Heart right ventricle (tissue), 16 donors: ENCODE measurements around the gene SLC2A4RG. TPM values are rescaled to one million over a fixed set of nuclear protein-coding genes. Genes with fewer than 3 reads are reported as not detected.

Experiments used
- ATAC-seq, 8 donors: fragments of 200-7000 bp; cut with Tn5 transposase; one replicate each; pipeline ENCODE4 v1.9.1; 2020; ENCODE audit warnings: mild to moderate bottlenecking in 8 of 8, moderate library complexity in 8 of 8, moderate number of reproducible peaks in 1 of 8
- DNase-seq, 2 donors: peaks; one replicate each; pipeline ENCODE4 v3.0.0-alpha.2; 2020
- H3K27ac ChIP-seq, 10 donors: fragments of 200-600 bp; sonication (generic) in 2 of 10; one replicate each; pipeline versions ENCODE4 v1.5.0 to v1.8.0; 2020 to 2022; ENCODE audit warnings: mild to moderate bottlenecking in 3 of 10
- H3K27me3 ChIP-seq, 7 donors: fragments of 200-600 bp; one replicate each; pipeline ENCODE4 v1.8.0; 2021 to 2022; ENCODE audit warnings: mild to moderate bottlenecking in 2 of 7
- H3K36me3 ChIP-seq, 9 donors: fragments of 200-600 bp; sonication (generic) in 1 of 9; one replicate each; pipeline versions ENCODE4 v1.5.0 to v1.8.0; 2020 to 2022; ENCODE audit warnings: mild to moderate bottlenecking in 2 of 9
- H3K4me1 ChIP-seq, 9 donors: fragments of 200-600 bp; sonication (generic) in 1 of 9; one replicate each; pipeline versions ENCODE4 v1.5.0 to v1.8.0; 2020 to 2022; ENCODE audit warnings: mild to moderate bottlenecking in 4 of 9
- H3K4me3 ChIP-seq, 10 donors: fragments of 200-600 bp; sonication (generic) in 2 of 10; one replicate each; pipeline versions ENCODE4 v1.5.0 to v1.8.0; 2020 to 2022; ENCODE audit warnings: mild to moderate bottlenecking in 7 of 10, moderate library complexity in 2 of 10
- H3K9me3 ChIP-seq, 11 donors: fragments of 200-600 bp in 10 of 11; sonication (generic) in 2 of 11; one replicate each; pipeline versions ENCODE4 v1.5.0 to v1.8.0; 2013 to 2022; ENCODE audit warnings: mild to moderate bottlenecking in 2 of 11, control low read depth in 1 of 11, moderate library complexity in 1 of 11
- CTCF ChIP-seq, 9 donors: fragments of 200-600 bp; sonication (generic) in 2 of 9; IDR thresholded peaks; one replicate each; pipeline versions ENCODE4 v1.5.0 to v1.8.0; 2021 to 2022; ENCODE audit warnings: antibody characterized with exemption in 9 of 9, mild to moderate bottlenecking in 5 of 9, moderate library complexity in 1 of 9
- WGBS, 2 donors: extraction: QIAGEN DNeasy Blood & Tissue Kit; methylation state at CpG; one replicate each; pipeline ENCODE4 v1.1.7; 2013; ENCODE audit warnings: inconsistent platforms in 1 of 2; 5-methylcytosine and 5-hydroxymethylcytosine counted together
- intact Hi-C, 10 donors: fragments of 100-400 bp; cut with DNase I; formaldehyde crosslinking; loops; one replicate each; pipeline versions ENCODE4 v1.11.1 to v1.14.2; 2022
- polyA plus RNA-seq, 2 donors: library from polyadenylated mRNA; stranded (reverse); fragments of 200-250 nt; gene quantifications; one replicate each; pipeline ENCODE4 v1.2.3, GENCODE V29; 2013
- total RNA-seq, 10 donors: library from RNA; stranded (reverse); fragmentation: NEBNext Ultra II Directional in 3 of 10; extraction: Animal tissue kit (Norgen Biotek cat#: 25700) in 3 of 10; gene quantifications; one replicate each; pipeline versions ENCODE4 v1.2.1 to v1.2.4, GENCODE V29; 2021 to 2023
- donor health status: Arrhythmogenic right ventricular cardiomyopathy.
- donor health status: ischemic (EF 13 %, LVEDD 7.1; RV severe dilation, severe dysfunction).
- donor health status: healthy with polysubstance abuse.
- donor health status: DM: no; HTN: yes; CAD: no.
- donor health status: DM: no; HTN: no; CAD: no.
- donor health status: ischemic (EF 25% LVEDD 6.9; RV normal size, moderate dysfunction).
- donor health status: ischemic (EF 25% LVEDD 5.7; RV mildly dilated, moderate dysfunction).
- donor health status: healthy.
- donor health status: DM: yes; HTN: yes; CAD: no.
- donor health status: Ischemic cardiomyopathy.
- donor health status: ischemic (EF 35%, LVEDD 5.7; RV mildly dilated, moderate dysfunction).
- donor health status: nonischemic (EF 11% LVEDD 7.7; RV severe dilation, severe dysfunction).
- donor health status: DM: yes; HTN: yes; CAD: no.
- donor health status: PGD.
- donor health status: ischemic (EF 29% LVEDD 5.4; RV normal size, mild dysfunction).
- donor health status: nonischemic (EF 23%, LVEDD 6.1; RV moderate dilation, normal function).

SLC2A4RG gene
- total and polyA plus RNA-seq, 12 donors: 36.3 to 114 (median 76.8) TPM

DNA sequence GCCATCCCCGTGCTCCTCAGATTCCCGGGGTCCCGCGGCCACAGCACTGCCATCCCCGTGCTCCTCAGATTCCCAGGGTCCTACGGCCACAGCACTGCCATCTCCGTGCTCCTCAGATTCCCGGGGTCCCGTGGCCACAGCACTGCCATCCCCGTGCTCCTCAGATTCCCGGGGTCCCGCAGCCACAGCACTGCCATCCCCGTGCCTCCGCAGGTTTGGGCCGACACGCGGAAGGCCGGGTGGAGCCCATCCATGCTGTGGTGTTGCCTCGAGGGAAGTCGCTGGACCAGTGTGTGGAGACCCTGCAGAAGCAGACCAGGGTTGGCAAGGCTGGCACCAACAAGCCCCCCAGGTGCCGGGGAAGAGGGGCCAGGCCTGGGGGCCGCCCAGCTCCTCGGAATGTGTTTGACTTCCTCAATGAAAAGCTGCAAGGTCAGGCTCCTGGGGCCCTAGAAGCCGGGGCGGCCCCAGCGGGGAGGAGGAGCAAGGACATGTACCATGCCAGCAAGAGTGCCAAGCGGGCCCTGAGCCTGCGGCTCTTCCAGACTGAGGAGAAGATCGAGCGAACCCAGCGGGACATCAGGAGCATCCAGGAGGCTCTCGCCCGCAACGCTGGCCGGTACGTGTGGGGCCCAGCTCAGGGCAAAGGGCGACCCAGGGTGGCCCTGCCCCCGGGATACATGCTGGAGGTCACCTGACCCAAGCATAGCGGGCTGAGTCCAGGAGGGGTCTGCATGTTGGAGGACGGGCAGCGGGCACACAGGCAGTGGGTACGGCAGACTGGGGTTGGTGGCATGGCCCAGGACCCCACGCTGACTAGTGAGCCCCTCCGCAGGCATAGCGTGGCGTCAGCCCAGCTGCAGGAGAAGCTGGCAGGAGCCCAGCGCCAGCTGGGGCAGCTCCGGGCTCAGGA, 4.4 kb upstream of the SLC2A4RG start:
- DNase-seq: no peak
- H3K27ac ChIP-seq: peak overlapping the region in 1 of 10 donors; percentile 89
- intact Hi-C loops: loop anchor here in 1 of 10 donors (10.0 kb wide), 1 partner anchor 80 kb away; the partner anchor contains the start of genes RTEL1 and STMN3
- H3K4me3 ChIP-seq: no peak overlapping the region
- TF ChIP-seq CTCF (IDR thresholded peaks at IDR 0.05): no peak
- ATAC-seq: no peak
- H3K9me3 ChIP-seq: no peaks in the 10 kb centered on the region
- 94% methylated on average over 48 of the region's 48 CpGs for WGBS, 2 donors
- H3K36me3 ChIP-seq: peaks cover 0 to 44% (median 15%) of the 10 kb centered on the region in 9 donors
- peaks cover 0 to 19% (median 0%) of the 10 kb centered on the region in 7 donors for H3K27me3 ChIP-seq
- H3K4me1 ChIP-seq: peaks cover 15 to 28% (median 21%) of the 10 kb centered on the region in 9 donors

GRCh38 chr20:63735859-63736718, 3.5 kb upstream of the SLC2A4RG start, which contains the start of gene LIME1:
Gene LIME1 (plus strand): TSS chr20:63736664. CDS start chr20:63737550, 886 bp downstream.
- H3K4me1 ChIP-seq: peaks cover 20 to 35% (median 29%) of the 10 kb centered on the region in 9 donors
- peak within 1 kb of the TSS in 7 of 10 donors; percentile 26 to 79 (median 61) for H3K4me3 ChIP-seq
- intact Hi-C loops: loop anchor here in 1 of 10 donors (10.0 kb wide), 1 partner anchor 81 kb away; the partner anchor contains the start of genes RTEL1 and STMN3
- 85 to 90% methylated on average over 31 of the region's 31 CpGs for WGBS, 2 donors
- peaks cover 0 to 41% (median 15%) of the 10 kb centered on the region in 9 donors for H3K36me3 ChIP-seq
- ATAC-seq: no peak
- no peaks in the 10 kb centered on the region for H3K9me3 ChIP-seq
- TF ChIP-seq CTCF (IDR thresholded peaks at IDR 0.05): no peak
- peaks cover 0 to 19% (median 0%) of the 10 kb centered on the region in 7 donors for H3K27me3 ChIP-seq
- no peak for DNase-seq
- H3K27ac ChIP-seq: peak within 1 kb of the TSS in 1 of 10 donors; percentile 89

GRCh38 chr20:63736893-63737694, 2.5 kb upstream of the SLC2A4RG start:
- Histone ChIP-seq H3K4me1 (peaks cover 28 to 45% (median 38%) of the 10 kb centered on the region in 9 donors), H3K27ac (peak overlapping the region in 1 of 10 donors; percentile 89), H3K4me3 (peak overlapping the region in 7 of 10 donors; percentile 26 to 79 (median 61)), H3K36me3 (peaks cover 0 to 51% (median 18%) of the 10 kb centered on the region in 9 donors), H3K27me3 (peaks cover 0 to 19% (median 0%) of the 10 kb centered on the region in 7 donors), H3K9me3 (no peaks in the 10 kb centered on the region)
- intact Hi-C loops: loop anchor here in 1 of 10 donors (10.0 kb wide), 1 partner anchor 82 kb away; the partner anchor contains the start of genes RTEL1 and STMN3
- 50 to 54% methylated on average over 28 to 30 of the region's 30 CpGs for WGBS, 2 donors
- ATAC-seq: no peak
- no peak for DNase-seq
- TF ChIP-seq CTCF (IDR thresholded peaks at IDR 0.05): no peak
